GM18511 (cell line): ENCODE data around the gene CEP83.
"Not testable (repeated sequence)": the region's sequence is repeated elsewhere in the genome, so short reads cannot be mapped to it uniquely, and the experiment has no call there.

Experiments used
- ATAC-seq: cut with Tn5 transposase; IDR thresholded peaks from one replicate; pipeline ENCODE4 v1.9.1; 2021; ENCODE audit warnings: mild to moderate bottlenecking, moderate library complexity; ENCODE audit not compliant: unreplicated experiment

CEP83 gene, protein sequence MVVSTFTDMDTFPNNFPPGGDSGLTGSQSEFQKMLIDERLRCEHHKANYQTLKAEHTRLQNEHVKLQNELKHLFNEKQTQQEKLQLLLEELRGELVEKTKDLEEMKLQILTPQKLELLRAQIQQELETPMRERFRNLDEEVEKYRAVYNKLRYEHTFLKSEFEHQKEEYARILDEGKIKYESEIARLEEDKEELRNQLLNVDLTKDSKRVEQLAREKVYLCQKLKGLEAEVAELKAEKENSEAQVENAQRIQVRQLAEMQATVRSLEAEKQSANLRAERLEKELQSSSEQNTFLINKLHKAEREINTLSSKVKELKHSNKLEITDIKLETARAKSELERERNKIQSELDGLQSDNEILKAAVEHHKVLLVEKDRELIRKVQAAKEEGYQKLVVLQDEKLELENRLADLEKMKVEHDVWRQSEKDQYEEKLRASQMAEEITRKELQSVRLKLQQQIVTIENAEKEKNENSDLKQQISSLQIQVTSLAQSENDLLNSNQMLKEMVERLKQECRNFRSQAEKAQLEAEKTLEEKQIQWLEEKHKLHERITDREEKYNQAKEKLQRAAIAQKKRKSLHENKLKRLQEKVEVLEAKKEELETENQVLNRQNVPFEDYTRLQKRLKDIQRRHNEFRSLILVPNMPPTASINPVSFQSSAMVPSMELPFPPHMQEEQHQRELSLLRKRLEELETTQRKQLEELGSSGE

DNA sequence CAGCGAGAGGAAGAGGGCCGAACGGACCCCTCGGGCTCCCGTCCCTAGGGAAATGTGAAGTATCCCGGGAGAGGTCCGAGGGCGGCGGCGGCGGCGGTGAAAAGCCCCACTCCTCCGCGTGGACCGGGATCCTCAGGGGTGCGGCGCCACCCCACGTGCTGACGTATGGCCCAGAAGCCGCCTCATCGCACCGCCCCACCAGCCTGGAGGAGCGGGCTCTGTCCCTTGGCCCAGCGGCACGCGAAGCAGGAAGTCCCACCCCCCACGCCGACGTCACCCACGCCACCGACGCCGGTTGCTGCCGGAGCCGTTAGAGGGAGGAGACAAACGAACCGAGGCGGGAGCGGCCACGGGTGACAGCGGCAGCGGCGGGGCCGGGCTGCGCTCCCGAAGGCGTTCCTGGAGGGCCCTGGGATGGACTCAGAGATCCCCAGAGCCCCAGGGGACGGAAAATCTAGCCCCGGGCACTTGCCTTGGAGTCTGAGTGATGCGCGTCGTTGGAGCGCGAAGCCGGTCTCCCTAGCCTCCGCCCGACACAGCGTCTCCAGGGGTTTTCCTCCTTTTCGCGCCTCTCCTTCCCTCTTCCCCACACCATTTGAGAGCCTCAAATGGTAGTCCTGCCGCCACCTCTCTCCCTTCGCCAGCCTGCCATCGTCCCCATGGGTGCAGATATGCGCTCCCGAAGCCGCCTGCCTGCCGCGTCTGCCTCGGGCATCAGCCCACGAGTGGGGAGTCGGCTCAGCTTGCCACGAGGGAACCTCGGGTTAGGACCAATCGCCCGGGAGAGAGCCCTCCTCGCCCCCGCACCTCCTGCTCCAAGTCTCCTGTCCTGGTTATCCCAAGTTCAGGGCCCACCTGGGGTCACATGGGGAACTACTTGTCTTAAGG is at the start of gene CEP83:
TSS of gene CEP83 (minus strand) at position 140 of the 888 bp plus-strand sequence. CDS start 47,377 bp downstream, outside the sequence.
- ATAC-seq = peak; percentile 98

DNA sequence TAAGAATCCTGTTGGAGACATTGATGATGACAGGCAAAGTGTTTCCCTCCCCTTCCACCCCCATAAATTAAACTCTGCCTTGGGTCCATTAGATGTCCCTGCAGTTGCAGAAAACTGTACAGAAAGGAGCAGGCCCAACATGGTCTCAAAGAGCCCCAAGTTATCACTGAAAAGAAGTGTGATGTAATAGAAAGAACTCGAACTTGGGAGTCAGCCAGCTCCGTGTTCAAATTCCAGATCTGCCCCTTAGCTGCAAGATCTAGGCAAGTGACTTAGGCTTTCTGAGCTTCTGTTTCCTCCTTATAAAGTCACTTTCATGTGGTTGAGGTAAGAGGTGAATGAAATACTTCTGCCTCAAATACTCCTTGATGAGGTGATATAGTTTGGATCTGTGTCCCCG is 49.6 kb upstream of the CEP83 start:
- ATAC-seq = no peak

DNA sequence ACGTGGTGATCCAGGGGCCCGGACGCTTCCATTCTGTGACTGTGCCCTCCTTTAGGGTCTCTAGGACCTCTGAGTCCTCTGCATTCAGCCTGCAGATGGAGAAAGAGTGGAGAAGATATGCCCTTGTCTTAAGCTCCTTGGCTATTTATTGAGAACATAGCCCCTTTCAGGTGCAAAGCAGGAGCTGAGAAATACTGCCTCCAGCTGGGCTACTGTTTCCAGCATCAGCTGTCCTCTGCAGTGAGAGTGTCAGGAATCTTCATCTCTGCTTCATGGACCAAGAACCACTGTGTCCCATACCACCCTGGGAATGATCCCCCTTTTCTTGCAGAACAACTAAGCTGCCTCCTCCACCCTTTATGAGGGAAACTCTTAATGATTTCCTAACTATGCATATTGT is 47.8 kb upstream of the CEP83 start:
- ATAC-seq = no peak

DNA sequence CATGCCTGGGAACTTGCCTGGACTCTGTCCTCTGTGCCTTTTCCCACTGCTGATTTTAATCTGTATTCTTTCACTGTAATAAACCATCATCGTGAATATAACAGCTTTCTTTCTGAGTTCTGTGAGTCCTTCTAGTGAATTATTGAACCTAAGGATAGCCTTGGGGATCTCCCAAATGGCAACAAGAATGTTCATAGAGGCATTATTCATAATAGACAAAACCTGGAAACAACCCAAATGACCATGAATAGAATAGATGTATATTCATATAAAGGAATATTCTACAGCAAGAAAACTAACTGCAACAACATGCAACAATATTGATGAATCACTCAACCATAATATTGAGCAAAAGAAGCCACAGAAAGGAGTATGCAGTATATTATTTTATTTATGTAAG is 44.7 kb upstream of the CEP83 start:
- no peak for ATAC-seq

DNA sequence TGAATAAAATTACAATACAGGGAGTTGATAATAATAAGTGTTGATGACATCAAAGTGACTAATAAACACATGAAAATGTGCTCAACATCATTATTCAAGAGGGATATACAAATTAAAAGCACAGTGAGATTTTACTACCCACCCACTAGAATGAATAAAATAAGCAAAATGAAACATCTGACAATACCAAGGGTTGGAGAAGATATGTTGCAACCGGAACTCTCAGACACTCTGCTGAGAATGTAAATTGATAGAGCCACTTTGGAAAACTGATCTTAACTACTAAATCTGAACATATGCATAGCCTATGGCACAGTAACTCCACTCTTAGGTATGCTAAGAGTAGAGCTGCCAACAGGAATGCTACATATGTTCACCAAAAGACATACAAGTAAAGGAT is 44.0 kb upstream of the CEP83 start:
- ATAC-seq = no peak

DNA sequence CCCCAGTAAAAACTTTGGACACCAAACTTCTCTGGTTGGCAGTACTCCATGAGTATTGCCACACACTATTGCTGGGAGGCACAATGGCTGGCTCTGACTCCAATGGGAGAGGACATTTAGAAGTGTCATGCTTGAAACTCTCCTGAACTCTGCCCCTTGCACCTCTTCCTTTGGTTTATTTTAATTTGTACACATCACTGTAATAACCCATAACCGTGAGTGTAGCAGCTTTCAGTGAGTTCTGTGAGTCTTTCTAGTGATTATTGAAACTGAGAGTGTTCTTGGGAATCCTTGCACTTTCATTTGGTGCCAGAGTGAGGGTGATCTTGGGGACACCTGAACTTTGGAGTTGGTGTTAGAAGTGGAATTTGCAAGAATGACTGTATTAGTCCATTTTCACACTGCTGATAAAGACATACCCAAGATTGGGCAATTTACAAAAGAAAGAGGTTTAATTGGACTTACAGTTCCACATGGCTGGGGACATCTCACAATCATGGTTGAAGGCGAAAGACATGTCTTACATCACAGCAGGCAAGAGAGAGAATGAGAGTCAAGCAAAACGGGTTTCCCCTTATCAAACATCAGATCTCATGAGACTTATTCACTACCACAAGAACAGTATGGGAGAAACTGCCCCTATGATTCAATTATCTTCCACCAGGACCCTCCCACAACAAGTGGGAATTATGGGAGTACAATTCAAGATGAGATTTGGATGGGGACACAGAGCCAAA is 41.3 kb upstream of the CEP83 start:
- no peak for ATAC-seq

DNA sequence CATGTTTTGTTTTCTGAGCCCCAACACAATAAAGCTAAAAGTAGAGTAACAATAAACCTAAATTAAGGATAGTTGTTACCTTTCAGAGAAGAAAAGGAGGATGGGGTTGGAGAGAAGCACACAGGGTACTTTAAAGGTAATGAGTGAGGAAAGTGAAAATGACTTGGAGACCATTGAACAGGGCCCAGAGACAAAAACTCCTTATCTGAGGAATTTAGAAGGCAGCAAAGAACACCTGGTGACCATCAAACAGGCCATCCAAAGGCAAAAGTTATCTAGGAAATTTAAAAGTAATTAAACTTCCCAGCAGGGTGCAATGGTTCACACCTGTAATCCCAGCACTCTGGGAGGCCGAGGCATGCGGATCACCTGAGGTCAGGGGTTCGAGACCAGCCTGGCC is 39.0 kb upstream of the CEP83 start:
- ATAC-seq = no peak

DNA sequence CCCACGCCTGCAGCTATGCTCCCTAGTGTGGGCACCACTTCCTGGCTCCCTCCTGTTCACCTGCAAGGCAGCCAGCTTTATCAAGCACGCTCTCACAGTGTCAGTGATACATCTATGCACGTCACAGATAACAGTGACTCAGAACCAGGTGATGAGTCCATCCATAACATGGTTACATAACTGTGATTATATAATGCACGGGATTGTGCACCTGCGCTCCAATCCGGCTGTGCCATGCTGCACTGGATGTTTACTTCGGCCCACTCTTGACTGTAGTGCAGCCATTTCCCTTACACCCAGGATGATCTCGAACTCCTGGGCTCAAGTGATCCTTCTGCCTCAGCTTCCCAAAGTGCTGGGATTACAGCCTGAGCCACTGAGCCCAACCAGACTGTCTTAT is 38.4 kb upstream of the CEP83 start:
- no peak for ATAC-seq

DNA sequence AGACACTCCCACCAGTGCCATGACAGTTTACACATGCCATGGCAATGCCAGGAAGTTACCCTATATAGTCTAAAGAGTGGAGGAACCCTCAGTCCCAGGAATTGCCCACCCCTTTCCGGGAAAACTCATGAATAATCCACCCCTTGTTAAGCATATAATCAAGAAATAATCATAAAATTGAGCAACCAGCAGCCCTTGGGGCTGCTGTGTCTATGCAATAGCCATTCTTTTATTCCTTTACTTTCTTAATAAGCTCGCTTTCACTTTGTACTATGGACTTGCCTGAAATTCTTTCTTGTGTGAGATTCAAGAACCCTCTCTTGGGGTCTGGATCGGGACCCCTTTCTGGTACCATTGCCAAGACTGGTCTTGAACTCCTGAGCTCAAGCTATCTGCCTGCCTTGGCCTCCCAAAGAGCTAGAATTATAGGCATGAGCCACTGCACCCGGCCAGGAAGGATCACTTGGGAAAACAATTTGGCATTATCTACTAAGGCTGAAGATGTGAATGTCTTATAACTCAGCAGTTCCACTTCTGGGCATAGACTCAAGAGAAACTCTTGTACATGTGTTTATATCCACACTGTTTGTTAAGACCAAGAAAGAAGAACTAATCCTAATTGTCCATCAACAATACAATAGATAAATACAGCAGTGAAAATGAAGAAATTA is 35.9 kb upstream of the CEP83 start:
- ATAC-seq = no peak

DNA sequence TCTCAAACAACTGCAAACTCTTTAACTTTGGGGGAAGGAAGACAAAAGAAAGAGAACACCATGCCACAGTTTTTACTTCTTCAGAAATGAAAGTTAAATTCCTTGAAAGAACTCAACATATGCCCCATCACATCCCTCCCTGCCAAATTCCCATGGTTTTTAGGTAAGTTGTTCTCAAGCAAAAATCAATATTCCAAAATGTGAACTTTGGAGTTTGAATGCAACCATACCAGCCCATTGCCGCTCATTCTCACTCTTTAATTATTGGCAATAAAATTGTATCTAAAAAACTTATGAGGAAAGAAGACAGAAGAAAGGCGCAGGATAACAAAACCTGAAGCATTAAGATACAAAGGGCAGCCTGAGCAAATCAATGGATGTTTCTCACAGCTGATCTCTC is 31.8 kb upstream of the CEP83 start:
- no peak for ATAC-seq

DNA sequence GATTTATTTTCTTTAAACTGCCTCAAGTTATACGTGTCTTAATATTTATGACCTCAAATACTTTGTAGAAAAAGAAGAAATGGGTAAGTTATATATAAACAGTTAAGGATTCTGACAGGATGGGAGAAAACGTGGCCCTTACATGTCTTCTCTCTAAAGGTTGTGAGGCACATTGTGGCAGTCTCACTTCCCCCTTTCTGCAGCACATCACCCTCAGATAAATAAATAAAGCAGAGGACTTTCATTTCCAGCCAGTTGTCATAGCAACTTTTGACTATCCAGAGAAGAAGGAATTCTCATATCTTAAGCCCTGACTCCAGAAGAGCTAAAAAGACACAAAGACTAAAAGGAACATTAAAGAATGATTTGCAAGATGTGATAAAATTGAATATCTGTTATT is 28.8 kb upstream of the CEP83 start:
- peak; percentile 99 for ATAC-seq

DNA sequence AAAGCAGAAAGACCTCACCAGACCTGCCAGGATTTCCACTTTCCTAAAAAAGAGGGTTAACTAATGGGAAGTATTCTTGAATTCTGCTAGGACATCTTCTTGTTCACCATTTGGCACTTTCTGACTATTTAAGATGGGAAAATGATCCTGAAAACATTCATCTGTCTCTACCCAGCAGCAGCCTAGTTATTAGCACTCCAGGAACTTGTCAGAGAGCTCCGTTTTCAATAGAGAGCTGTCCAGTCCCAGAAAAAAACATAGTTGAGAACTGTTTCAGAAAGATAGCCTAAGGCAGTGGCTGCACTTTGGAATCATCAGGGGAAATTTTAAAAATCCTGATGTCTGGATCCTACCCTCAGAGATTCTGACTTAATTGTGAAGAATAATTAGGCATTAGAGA is 22.1 kb upstream of the CEP83 start:
- no peak for ATAC-seq

DNA sequence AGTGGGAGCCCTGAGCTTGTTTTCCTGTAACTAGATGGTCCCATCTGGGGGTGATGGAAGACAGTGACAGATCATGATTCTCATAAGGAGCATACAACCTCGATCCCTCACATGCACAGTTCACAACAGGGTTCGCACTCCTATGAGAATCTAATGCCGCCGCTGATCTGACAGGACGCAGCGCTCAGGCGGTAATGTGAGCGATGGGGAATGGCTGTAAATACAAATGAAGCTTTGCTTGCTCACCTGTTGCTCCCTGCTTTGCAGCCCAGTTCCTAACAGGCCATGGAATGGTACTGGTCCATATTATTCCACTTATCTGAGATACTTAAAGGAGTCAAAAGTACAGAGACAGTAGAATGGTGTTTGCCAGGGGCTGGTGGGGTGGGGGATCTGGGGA is 9.9 kb upstream of the CEP83 start:
- ATAC-seq = no peak

DNA sequence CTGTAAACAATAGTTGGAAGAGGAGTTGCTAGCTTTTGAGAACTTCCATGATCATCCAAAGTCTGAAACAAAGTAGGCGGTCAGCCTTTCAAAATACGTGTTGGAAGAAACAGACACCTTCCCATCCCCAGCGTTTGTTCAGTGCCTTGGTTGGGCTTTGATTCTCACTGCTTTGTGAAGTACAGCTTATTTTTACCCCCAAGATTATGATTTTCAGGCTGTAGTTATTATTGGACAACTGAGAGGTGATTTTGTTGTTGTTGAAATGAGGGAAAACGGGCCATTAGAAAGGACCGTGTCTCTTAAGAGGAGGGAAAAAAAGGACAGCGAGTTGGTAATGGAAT is 921 bp upstream of the CEP83 start:
- ATAC-seq = no peak

DNA sequence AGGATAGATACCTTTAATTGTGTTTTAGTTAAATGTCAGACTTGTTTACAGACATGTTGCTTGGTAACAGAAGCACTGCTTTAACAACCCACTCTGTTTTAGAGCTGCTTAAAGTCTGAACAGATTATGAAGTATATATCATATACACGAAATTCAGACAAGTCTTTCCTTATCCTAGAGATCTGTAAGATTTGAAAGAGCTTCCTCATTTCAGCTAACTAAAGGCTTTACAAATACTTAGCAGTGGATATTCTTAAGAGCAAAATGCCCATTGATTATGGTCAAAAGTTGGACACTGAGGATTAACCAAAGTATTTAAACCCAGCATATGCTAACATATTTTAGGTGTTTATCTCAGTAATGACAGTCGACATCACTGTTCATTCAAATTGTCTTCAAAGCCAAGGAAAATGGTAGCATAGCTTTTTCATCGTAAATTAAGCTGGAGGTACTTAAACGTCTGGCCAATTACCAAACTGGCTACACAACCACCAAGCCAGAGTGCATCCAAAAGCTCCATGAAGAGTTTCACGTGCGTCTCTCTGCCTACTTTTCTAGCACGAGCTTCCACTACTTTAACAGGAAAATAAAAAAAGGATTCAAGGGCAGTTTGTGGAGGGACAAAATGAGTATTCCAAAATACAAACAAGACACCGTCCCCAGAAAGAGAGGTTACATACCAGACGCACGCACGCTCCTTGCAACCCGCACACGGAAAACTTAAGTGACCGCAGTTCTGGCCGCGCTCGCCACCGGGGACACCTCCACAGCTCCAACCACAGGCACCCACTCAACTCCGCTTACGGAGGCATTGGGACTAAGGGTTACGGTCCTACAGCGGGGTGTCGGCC is 565 bp downstream of the CEP83 start:
- ATAC-seq = peak; percentile 51

DNA sequence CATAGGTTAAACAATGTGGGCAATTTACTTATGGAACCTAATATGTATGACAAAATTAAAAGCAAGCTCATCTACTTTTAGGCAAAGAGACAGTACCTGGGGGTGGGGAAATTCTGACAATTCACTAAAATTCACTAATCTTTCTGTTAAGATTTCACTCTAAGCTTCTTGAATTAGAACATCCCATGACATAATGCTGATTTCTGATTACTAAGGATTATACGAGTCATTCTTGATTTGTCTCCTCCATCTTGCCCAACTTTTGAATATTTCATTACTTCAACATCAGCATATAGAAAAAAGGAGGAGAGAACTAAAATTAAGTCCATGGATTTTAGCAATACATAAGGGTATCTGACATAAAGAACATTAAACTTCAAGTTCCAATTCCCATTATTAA is 2.4 kb downstream of the CEP83 start:
- no peak for ATAC-seq

DNA sequence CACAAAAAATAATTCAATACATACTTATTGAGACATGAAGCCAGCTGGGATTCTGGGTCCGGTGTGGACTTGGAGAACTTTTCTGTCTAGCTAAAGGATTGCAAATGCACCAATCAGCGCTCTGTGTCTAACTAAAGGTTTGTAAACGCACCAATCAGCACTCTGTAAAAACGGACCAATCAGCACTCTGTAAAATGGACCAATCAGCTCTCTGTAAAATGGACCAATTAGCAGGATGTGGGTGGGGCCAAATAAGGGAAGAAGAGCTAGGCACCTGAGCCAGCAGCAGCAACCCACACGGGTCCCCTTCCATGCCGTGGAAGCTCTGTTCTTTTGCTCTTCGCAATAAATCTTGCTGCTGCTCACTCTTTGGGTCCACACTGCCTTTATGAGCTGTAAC is 5.3 kb downstream of the CEP83 start:
- ATAC-seq = not testable (repeated sequence)

DNA sequence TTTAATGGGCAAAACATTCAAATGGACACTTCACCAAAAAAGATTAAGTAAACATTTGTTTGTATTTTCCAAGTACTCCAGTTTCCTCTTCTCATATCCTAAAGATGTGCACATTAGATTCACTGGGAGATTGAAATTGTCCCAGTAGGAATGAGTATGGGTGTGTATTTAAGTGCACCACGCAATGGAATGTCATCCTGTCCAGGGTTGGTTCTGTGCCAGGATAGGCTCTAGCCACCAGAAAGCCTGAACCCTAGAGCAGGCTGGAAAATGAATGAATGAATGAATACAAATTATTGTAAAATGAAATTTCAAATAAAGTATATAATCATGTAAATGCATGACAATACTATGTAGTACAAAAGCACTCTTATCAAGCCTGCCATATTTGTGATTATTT is 14.0 kb downstream of the CEP83 start:
- no peak for ATAC-seq

DNA sequence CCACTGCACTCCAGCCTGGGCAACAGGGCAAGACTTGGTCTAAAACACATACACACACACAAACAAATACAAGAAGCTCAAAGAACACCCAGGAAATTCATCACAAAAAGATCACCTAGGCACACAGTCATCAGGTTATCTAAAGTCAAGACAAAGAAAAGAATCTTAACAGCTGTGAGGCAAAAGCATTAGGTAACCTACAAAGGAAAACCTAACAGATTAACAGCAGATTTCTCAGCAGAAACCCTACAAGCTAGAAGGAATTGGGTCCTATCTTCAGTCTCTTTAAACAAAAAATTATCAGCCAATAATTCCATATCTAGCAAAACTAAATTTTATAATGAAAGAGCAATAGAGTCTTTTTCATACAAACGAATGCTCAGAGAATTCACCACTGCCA is 22.4 kb downstream of the CEP83 start:
- ATAC-seq = no peak
